Fibroblast of lung (primary cell): ENCODE results near the gene NCKAP5. TPM values are rescaled to one million over a fixed set of nuclear protein-coding genes. Genes with fewer than 3 reads are reported as not detected.

Experiments
- DNase-seq, 2 donors: peaks; one replicate each; pipeline versions ENCODE4 v3.0.0 to v3.0.0-alpha.2; 2010; ENCODE audit warnings: low read depth in 2 of 2
- H2AFZ ChIP-seq: 2 replicates; pipeline ENCODE4 v1.5.1; 2012; ENCODE audit warnings: low read length, control low read depth, inconsistent platforms
- H3K27ac ChIP-seq: 2 replicates; pipeline ENCODE4 v1.5.1; 2011; ENCODE audit warnings: low read length, control low read depth; ENCODE audit not compliant: insufficient read depth
- H3K27me3 ChIP-seq: 2 replicates; pipeline ENCODE4 v1.5.1; 2011; ENCODE audit warnings: mild to moderate bottlenecking, low read length; ENCODE audit not compliant: control insufficient read depth, insufficient read depth
- H3K36me3 ChIP-seq: 2 replicates; pipeline ENCODE4 v1.5.1; 2011; ENCODE audit warnings: low read length; ENCODE audit not compliant: control insufficient read depth, insufficient read depth
- H3K4me1 ChIP-seq: 2 replicates; pipeline ENCODE4 v1.5.1; 2011; ENCODE audit warnings: low read length; ENCODE audit not compliant: control insufficient read depth, insufficient read depth; ENCODE audit errors: extremely low read depth
- H3K4me2 ChIP-seq: 2 replicates; pipeline ENCODE4 v1.5.1; 2011; ENCODE audit warnings: low read length, control low read depth; ENCODE audit not compliant: insufficient read depth; ENCODE audit errors: extremely low read depth
- H3K4me3 ChIP-seq, 4 experiments: fragments of 200-600 bp in 1 of 4; sonication (generic) in 1 of 4; replicated peaks in 1 of 4; 2 replicates each; pipeline ENCODE4 v1.5.1; 2011 to 2016; ENCODE audit warnings: low read length in 4 of 4, low read depth in 3 of 4, mild to moderate bottlenecking in 3 of 4, control low read depth in 2 of 4, inconsistent platforms in 1 of 4, mixed read lengths in 1 of 4; ENCODE audit not compliant: insufficient read depth in 1 of 4; ENCODE audit errors: control extremely low read depth in 1 of 4
- H3K79me2 ChIP-seq: 2 replicates; pipeline ENCODE4 v1.5.1; 2012; ENCODE audit warnings: mild to moderate bottlenecking, low read length, inconsistent platforms; ENCODE audit not compliant: control insufficient read depth, insufficient read depth
- H3K9ac ChIP-seq: 2 replicates; pipeline ENCODE4 v1.5.1; 2011; ENCODE audit warnings: mild to moderate bottlenecking, low read length, control low read depth; ENCODE audit not compliant: insufficient read depth
- H3K9me3 ChIP-seq: 2 replicates; pipeline ENCODE4 v1.5.1; 2012; ENCODE audit warnings: low read depth, low read length; ENCODE audit not compliant: control insufficient read depth, insufficient read depth
- H4K20me1 ChIP-seq: 2 replicates; pipeline ENCODE4 v1.5.1; 2011; ENCODE audit warnings: low read length; ENCODE audit not compliant: control insufficient read depth, insufficient read depth; ENCODE audit errors: extremely low read depth
- CTCF ChIP-seq, 2 donors: IDR thresholded peaks in 1 of 2; conservative IDR thresholded peaks in 1 of 2; 1 replicate in 1 of 2; 2 replicates in 1 of 2; pipeline ENCODE4 v1.5.1; 2011 to 2012; ENCODE audit warnings: low read length in 2 of 2, control low read depth in 1 of 2, inconsistent platforms in 1 of 2, low read depth in 1 of 2, mild to moderate bottlenecking in 1 of 2
- EZH2 ChIP-seq: IDR thresholded peaks from 2 replicates; pipeline ENCODE4 v1.5.1; 2012; ENCODE audit warnings: low read length, control low read depth, mild to moderate bottlenecking; ENCODE audit errors: missing control alignments
- polyA plus RNA-seq, 2 donors: library from polyadenylated mRNA; depleted of rRNA in 1 of 2; stranded (reverse) in 1 of 2; unstranded in 1 of 2; fragments of >200 nt; gene quantifications; 2 replicates each; pipeline ENCODE4 v1.2.1, GENCODE V29; 2011 to 2012; ENCODE audit warnings: missing spikeins in 1 of 2
- total RNA-seq: library from RNA; depleted of rRNA; stranded (reverse); fragments of >200 nt; gene quantifications from 2 replicates; pipeline ENCODE4 v1.2.1, GENCODE V29; 2014

NCKAP5 gene
- total and polyA plus RNA-seq, 2 donors (not counting 1 experiment from before 2014, with no cell fraction given) = 2.6 to 6.2 TPM

DNA sequence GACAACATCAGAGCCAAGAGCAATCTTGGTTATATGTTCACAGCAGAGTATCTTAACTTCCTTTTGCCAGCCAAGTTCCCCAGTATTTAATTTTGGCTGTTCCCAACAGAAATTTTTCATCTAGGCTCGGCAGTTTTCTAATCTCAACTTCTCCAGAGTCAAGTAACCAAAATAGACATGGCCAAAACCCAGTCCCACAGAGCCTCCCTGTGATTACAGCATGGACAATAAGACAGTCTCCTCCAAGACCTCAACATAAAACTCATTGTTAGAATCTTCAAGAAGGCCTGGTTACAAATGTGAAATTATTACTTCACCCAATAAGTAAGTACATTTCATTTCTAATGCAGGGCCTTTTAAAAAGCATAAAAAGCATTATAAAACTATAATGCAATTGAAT lies 445.7 kb downstream of the NCKAP5 start:
- H3K9me3 ChIP-seq = no peaks in the 10 kb centered on the region
- no peaks in the 10 kb centered on the region for H3K4me1 ChIP-seq
- no peak overlapping the region for H3K27ac ChIP-seq
- H3K4me3 ChIP-seq = no peak overlapping the region
- no peak overlapping the region for H2AFZ ChIP-seq
- H3K36me3 ChIP-seq = no peaks in the 10 kb centered on the region
- H3K27me3 ChIP-seq = no peaks in the 10 kb centered on the region
- no peaks in the 10 kb centered on the region for H3K79me2 ChIP-seq
- DNase-seq = no peak
- TF ChIP-seq CTCF (conservative IDR thresholded peaks at IDR 0.05 in 1 of 2, IDR thresholded peaks at IDR 0.05 in 1 of 2; ENCODE audit: low read depth in 1 of 2, low read length in 2 of 2) (no peak), EZH2 (no peak)
- no peak overlapping the region for H3K4me2 ChIP-seq
- no peaks in the 10 kb centered on the region for H4K20me1 ChIP-seq
- no peak overlapping the region for H3K9ac ChIP-seq

GRCh38 chr2:133120310-133120709 lies 448.0 kb downstream of the NCKAP5 start:
- H3K4me1 ChIP-seq = no peaks in the 10 kb centered on the region
- TF ChIP-seq EZH2 = no peak
- no peak for TF ChIP-seq CTCF (conservative IDR thresholded peaks at IDR 0.05 in 1 of 2, IDR thresholded peaks at IDR 0.05 in 1 of 2; ENCODE audit: low read depth in 1 of 2, low read length in 2 of 2)
- H4K20me1 ChIP-seq = no peaks in the 10 kb centered on the region
- no peaks in the 10 kb centered on the region for H3K79me2 ChIP-seq
- no peaks in the 10 kb centered on the region for H3K9me3 ChIP-seq
- no peak overlapping the region for H2AFZ ChIP-seq
- H3K36me3 ChIP-seq = no peaks in the 10 kb centered on the region
- no peak overlapping the region for H3K9ac ChIP-seq
- no peaks in the 10 kb centered on the region for H3K27me3 ChIP-seq
- H3K4me2 ChIP-seq = no peak overlapping the region
- H3K27ac ChIP-seq = no peak overlapping the region
- H3K4me3 ChIP-seq = no peak overlapping the region
- no peak for DNase-seq

DNA sequence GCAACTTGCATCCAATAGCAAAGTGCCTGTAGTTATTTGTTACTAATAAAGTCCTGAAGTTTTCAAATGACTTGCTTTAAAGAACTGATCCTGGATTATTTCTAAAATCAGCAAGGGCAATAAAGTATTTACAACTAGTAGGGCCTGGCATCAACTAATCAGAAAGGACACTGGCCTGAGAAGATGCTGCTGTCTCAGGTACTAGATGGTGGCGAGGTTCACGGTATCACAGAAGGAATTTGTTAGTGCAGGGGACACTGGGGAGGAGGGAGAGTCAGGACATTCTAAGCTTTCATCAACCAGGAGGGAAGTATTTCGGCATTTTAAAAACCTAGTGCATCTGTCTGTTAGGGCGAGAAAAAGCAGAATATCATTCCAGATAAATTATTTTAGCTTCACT lies 458.1 kb downstream of the NCKAP5 start:
- Histone ChIP-seq H3K9ac (no peak overlapping the region), H2AFZ (no peak overlapping the region), H3K27ac (no peak overlapping the region), H3K27me3 (no peaks in the 10 kb centered on the region), H4K20me1 (no peaks in the 10 kb centered on the region), H3K79me2 (no peaks in the 10 kb centered on the region), H3K4me3 (no peak overlapping the region), H3K9me3 (no peaks in the 10 kb centered on the region), H3K36me3 (no peaks in the 10 kb centered on the region), H3K4me1 (no peaks in the 10 kb centered on the region), H3K4me2 (no peak overlapping the region)
- no peak for DNase-seq
- no peak for TF ChIP-seq CTCF (conservative IDR thresholded peaks at IDR 0.05 in 1 of 2, IDR thresholded peaks at IDR 0.05 in 1 of 2; ENCODE audit: low read depth in 1 of 2, low read length in 2 of 2)
